Measurements from ENCODE around the gene TRAF3IP3. TPM values are rescaled to one million over a fixed set of nuclear protein-coding genes. Genes with fewer than 3 reads are reported as not detected.

The TRAF3IP3 gene
- polyA plus RNA-seq, 1 of the 3 experiments (the other 2 are of a cell fraction): 0.31 TPM

DNA sequence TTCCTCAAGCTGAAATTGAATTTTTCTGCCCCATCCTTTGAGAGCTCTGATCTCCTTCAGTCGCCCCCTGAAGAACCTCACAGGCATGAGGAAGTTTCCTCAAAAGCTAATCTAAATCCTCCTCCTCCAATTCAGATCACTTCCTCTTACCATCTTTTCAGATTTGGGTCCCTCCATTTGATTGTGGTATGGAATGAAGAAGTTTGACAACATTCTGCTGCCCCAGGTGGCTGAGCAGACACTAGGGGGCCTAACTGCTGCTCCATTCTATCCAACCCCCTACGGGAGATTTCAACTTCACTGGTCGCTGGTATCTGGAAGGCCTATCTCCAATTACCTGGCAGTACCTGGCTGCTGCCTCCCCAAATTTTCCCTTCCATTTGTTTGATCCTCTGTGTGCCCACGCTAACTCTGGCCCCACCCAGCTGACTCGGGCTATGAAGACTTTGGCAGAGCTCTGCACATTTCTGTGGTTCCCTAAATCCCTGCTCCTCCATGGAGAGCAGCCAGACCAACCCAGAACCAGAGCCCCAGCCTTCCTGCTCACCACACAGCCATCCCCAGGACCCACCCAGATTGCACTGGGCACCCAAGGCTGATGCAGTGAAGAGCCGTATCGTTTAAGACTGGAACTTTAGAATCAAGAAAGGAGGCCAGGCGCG lies 42.3 kb downstream of the TRAF3IP3 start:
- H4K20me1 ChIP-seq (ENCODE audit: insufficient read depth): no peaks in the 10 kb centered on the region
- DNase-seq: no peak
- peaks cover 11% of the 10 kb centered on the region for H3F3A ChIP-seq (replicated peaks; ENCODE audit: insufficient read depth)
- H3K4me2 ChIP-seq: no peak overlapping the region
- H3K4me3 ChIP-seq (ENCODE audit: low read depth in 2 of 2, low read length in 1 of 2): no peak overlapping the region
- H3K4me1 ChIP-seq (ENCODE audit: control insufficient read depth in 1 of 2, insufficient read depth in 2 of 2, low read depth in 1 of 2, low read length in 1 of 2): peaks cover 16 to 36% of the 10 kb centered on the region in 2 experiments; a peak in 3 of 4 replicates
- WGBS (ENCODE audit: low lambda C conversion rate): 80% methylated on average over 8 of the region's 9 CpGs
- no peaks in the 10 kb centered on the region for H3K9me2 ChIP-seq
- no peaks in the 10 kb centered on the region for H3K79me2 ChIP-seq (ENCODE audit: insufficient read depth)
- no peak overlapping the region for H3K27ac ChIP-seq (ENCODE audit: low read depth in 2 of 2, low read length in 1 of 2)
- no peaks in the 10 kb centered on the region for H3K27me3 ChIP-seq (ENCODE audit: insufficient read depth)
- no peak overlapping the region for H3K9ac ChIP-seq
- H2AFZ ChIP-seq (ENCODE audit: low read depth): no peak overlapping the region
- ChIA-PET CTCF (interaction anchor here (0.8 to 1.6 kb wide), 2 partner anchors 11 to 25 kb away, joined by 4 read pairs; no protein-coding TSS in a partner anchor), POLR2A (no interaction called here)
- no peaks in the 10 kb centered on the region for H3K36me3 ChIP-seq (replicated peaks in 1 of 2; ENCODE audit: control insufficient read depth in 1 of 2, insufficient read depth in 2 of 2, low read length in 1 of 2)
- no peaks in the 10 kb centered on the region for H3K9me3 ChIP-seq
- TF ChIP-seq CTCF (IDR thresholded peaks at IDR 0.05) (peak; percentile 31), ELF1 (IDR thresholded peaks at IDR 0.05) (no peak), MXI1 (IDR thresholded peaks at IDR 0.05; ENCODE audit: low read depth, low read length) (no peak)

GRCh38 chr1:209800984-209801834 lies 45.4 kb downstream of the TRAF3IP3 start:
- Histone ChIP-seq H3K9ac (peak overlapping the region; percentile 43; the same call in 1 of the 2 replicates), H3K4me3 (ENCODE audit: low read depth in 2 of 2, low read length in 1 of 2) (peak overlapping the region in 1 of 2 experiments; percentile 27; a peak in 1 of 4 replicates), H4K20me1 (ENCODE audit: insufficient read depth) (no peaks in the 10 kb centered on the region), H3K79me2 (ENCODE audit: insufficient read depth) (no peaks in the 10 kb centered on the region), H3K4me1 (ENCODE audit: control insufficient read depth in 1 of 2, insufficient read depth in 2 of 2, low read depth in 1 of 2, low read length in 1 of 2) (peaks cover 16 to 36% of the 10 kb centered on the region in 2 experiments; a peak in 3 of 4 replicates), H3K4me2 (peak overlapping the region; percentile 69), H3K27me3 (ENCODE audit: insufficient read depth) (no peaks in the 10 kb centered on the region), H3F3A (replicated peaks; ENCODE audit: insufficient read depth) (peaks cover 11% of the 10 kb centered on the region), H3K27ac (ENCODE audit: low read depth in 2 of 2, low read length in 1 of 2) (peak overlapping the region; percentile 89 to 97), H3K9me3 (no peaks in the 10 kb centered on the region), H3K9me2 (no peaks in the 10 kb centered on the region), H2AFZ (ENCODE audit: low read depth) (peak overlapping the region; percentile 7; the same call in 1 of the 2 replicates), H3K36me3 (replicated peaks in 1 of 2; ENCODE audit: control insufficient read depth in 1 of 2, insufficient read depth in 2 of 2, low read length in 1 of 2) (no peaks in the 10 kb centered on the region)
- TF ChIP-seq YY1 (IDR thresholded peaks at IDR 0.05; ENCODE audit: low read depth) (no peak), FOXM1 (IDR thresholded peaks at IDR 0.05; ENCODE audit: low read depth) (peak; percentile 64; the same call in 1 of the 2 replicates), CHD2 (IDR thresholded peaks at IDR 0.05; ENCODE audit: low read length, partially characterized antibody) (peak; percentile 10), NFIC (IDR thresholded peaks at IDR 0.05; ENCODE audit: borderline replicate concordance) (peak; percentile 73), EP300 (IDR thresholded peaks at IDR 0.05; ENCODE audit: borderline replicate concordance in 1 of 2, low read depth in 1 of 2, low read length in 1 of 2) (peak in 1 of 2 experiments; percentile 51; a peak in 1 of 4 replicates), RXRA (IDR thresholded peaks at IDR 0.05; ENCODE audit: borderline replicate concordance, low read depth) (peak; percentile 48; the same call in 1 of the 2 replicates), MEF2A (IDR thresholded peaks at IDR 0.05; ENCODE audit: borderline replicate concordance, low read depth) (peak; percentile 87), TCF12 (IDR thresholded peaks at IDR 0.05) (peak; percentile 84), JUND (IDR thresholded peaks at IDR 0.05) (peak; percentile 40; the same call in 1 of the 2 replicates), TEAD4 (IDR thresholded peaks at IDR 0.05; ENCODE audit: borderline replicate concordance, insufficient read depth) (peak; percentile 60; the same call in 1 of the 2 replicates), FOSL2 (IDR thresholded peaks at IDR 0.05; ENCODE audit: borderline replicate concordance, low read depth) (peak; percentile 23; the same call in 1 of the 2 replicates), SIN3A (IDR thresholded peaks at IDR 0.05; ENCODE audit: borderline replicate concordance, low read depth, low read length) (no peak)
- TF ChIP-seq, protein P1, sequence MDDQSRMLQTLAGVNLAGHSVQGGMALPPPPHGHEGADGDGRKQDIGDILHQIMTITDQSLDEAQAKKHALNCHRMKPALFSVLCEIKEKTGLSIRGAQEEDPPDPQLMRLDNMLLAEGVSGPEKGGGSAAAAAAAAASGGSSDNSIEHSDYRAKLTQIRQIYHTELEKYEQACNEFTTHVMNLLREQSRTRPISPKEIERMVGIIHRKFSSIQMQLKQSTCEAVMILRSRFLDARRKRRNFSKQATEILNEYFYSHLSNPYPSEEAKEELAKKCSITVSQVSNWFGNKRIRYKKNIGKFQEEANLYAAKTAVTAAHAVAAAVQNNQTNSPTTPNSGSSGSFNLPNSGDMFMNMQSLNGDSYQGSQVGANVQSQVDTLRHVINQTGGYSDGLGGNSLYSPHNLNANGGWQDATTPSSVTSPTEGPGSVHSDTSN (IDR thresholded peaks at IDR 0.05): no peak
- WGBS (ENCODE audit: low lambda C conversion rate): 14% methylated on average over 5 of the region's 5 CpGs
- DNase-seq: peak; percentile 64
- POLR2A ChIA-PET: interaction anchor here (0.6 to 1.2 kb wide), 4 partner anchors 10 to 17 kb away, joined by 3 to 4 read pairs (median 4); partner anchors contain the start of gene C1orf74
- CTCF ChIA-PET: interaction anchor here (0.9 to 5.0 kb wide), 5 partner anchors 11 to 224 kb away, joined by 3 to 33 read pairs (median 3); partner anchors contain the start of gene UTP25

All from SK-N-SH (cell line).